Astrocyte (in vitro differentiated cells and primary cell): ENCODE data around the gene QSER1. TPM values are rescaled to one million over a fixed set of nuclear protein-coding genes. Genes with fewer than 3 reads are reported as not detected.
A peak's percentile ranks its signal among the peaks of the same experiment; 100 is the strongest.

ENCODE experiments used
- DNase-seq: peaks from one replicate; pipeline ENCODE4 v3.0.0-alpha.2; 2010; ENCODE audit warnings: low read depth
- FAIRE-seq: peaks from 2 replicates; lab custom pipeline; 2011; peaks lifted over from hg19 to GRCh38; lab: Jason Lieb, UNC
- H2AFZ ChIP-seq: 2 replicates; pipeline ENCODE4 v1.6.0; 2012; ENCODE audit warnings: low read depth, low read length, inconsistent platforms
- H3K27ac ChIP-seq: 2 replicates; pipeline ENCODE4 v1.5.1; 2011; ENCODE audit warnings: low read depth, low read length, inconsistent platforms
- H3K27me3 ChIP-seq: 2 replicates; pipeline ENCODE4 v1.6.0; 2011; ENCODE audit warnings: low read length, inconsistent platforms; ENCODE audit not compliant: insufficient read depth
- H3K36me3 ChIP-seq: 2 replicates; pipeline ENCODE4 v1.5.1; 2011; ENCODE audit warnings: low read length, inconsistent platforms; ENCODE audit not compliant: insufficient read depth
- H3K4me1 ChIP-seq: 2 replicates; pipeline ENCODE4 v1.5.1; 2011; ENCODE audit warnings: low read length, inconsistent platforms; ENCODE audit not compliant: insufficient read depth
- H3K4me2 ChIP-seq: 2 replicates; pipeline ENCODE4 v1.6.0; 2012; ENCODE audit warnings: low read length, inconsistent platforms
- H3K4me3 ChIP-seq: 2 replicates; pipeline ENCODE4 v1.5.1; 2011; ENCODE audit warnings: low read depth, mild to moderate bottlenecking, low read length, inconsistent platforms; ENCODE audit not compliant: insufficient read depth
- H3K79me2 ChIP-seq: 2 replicates; pipeline ENCODE4 v1.6.0; 2012; ENCODE audit warnings: mild to moderate bottlenecking, low read length, inconsistent platforms; ENCODE audit not compliant: insufficient read depth
- H3K9ac ChIP-seq: 2 replicates; pipeline ENCODE4 v1.6.0; 2012; ENCODE audit warnings: mild to moderate bottlenecking, low read length, inconsistent platforms
- H3K9me3 ChIP-seq: 2 replicates; pipeline ENCODE4 v1.5.1; 2012; ENCODE audit warnings: low read depth, mild to moderate bottlenecking, low read length, inconsistent platforms; ENCODE audit not compliant: insufficient read depth
- H4K20me1 ChIP-seq: 2 replicates; pipeline ENCODE4 v1.6.0; 2012; ENCODE audit warnings: low read length, inconsistent platforms; ENCODE audit not compliant: insufficient read depth
- H3K27ac Mint-ChIP-seq: one replicate; pipeline ENCODE4 v1.8.0; 2021; ENCODE audit warnings: mild to moderate bottlenecking, mixed read lengths; ENCODE audit not compliant: unreplicated experiment
- H3K27me3 Mint-ChIP-seq: one replicate; pipeline ENCODE4 v1.8.0; 2021; ENCODE audit warnings: low read depth, mixed read lengths; ENCODE audit not compliant: unreplicated experiment
- H3K36me3 Mint-ChIP-seq: one replicate; pipeline ENCODE4 v1.8.0; 2021; ENCODE audit warnings: low read depth, mixed read lengths; ENCODE audit not compliant: unreplicated experiment
- H3K4me1 Mint-ChIP-seq: one replicate; pipeline ENCODE4 v1.8.0; 2021; ENCODE audit warnings: low read depth, mixed read lengths; ENCODE audit not compliant: unreplicated experiment
- H3K4me3 Mint-ChIP-seq: one replicate; pipeline ENCODE4 v1.8.0; 2021; ENCODE audit warnings: mild to moderate bottlenecking, moderate library complexity, mixed read lengths; ENCODE audit not compliant: unreplicated experiment
- H3K9me3 Mint-ChIP-seq: one replicate; pipeline ENCODE4 v1.8.0; 2021; ENCODE audit warnings: mild to moderate bottlenecking, mixed read lengths; ENCODE audit not compliant: unreplicated experiment
- EZH2 ChIP-seq: IDR thresholded peaks from 2 replicates; pipeline ENCODE4 v1.6.1; 2012; ENCODE audit warnings: mild to moderate bottlenecking, low read length, inconsistent platforms; ENCODE audit not compliant: insufficient read depth
- total RNA-seq: library from RNA; stranded (reverse); gene quantifications from 2 replicates; pipeline ENCODE4 v1.2.1, GENCODE V29; 2021
- TF ChIP-seq, protein P1 (sequence below): IDR thresholded peaks from 2 replicates; pipeline ENCODE4 v1.5.1; 2011; ENCODE audit warnings: low read depth, mild to moderate bottlenecking, inconsistent platforms, low read length, moderate library complexity; ENCODE audit not compliant: insufficient read depth

The QSER1 gene
- total RNA-seq, 1 donor from 2014 or later = 35.7 TPM

DNA sequence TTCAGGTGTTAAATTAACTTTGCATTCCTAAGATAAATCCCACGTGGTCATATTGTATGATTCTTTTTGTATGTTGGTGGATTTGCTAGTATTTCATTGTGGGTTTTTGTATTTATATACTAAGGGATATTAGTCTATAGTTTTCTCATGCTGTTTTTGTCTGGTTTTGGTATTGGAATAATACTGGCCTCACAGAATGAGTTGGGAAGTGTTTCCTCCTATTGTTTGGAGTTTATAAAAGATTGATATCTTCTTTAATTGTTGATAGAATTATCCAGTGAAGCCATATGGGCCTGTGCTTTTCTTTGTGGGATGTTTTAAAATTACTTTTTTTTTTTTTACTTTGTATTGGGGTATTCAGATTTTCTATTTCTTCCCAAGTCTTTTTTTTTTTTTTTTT, 59.8 kb downstream of the QSER1 start:
- Histone ChIP-seq H3K27ac (no peak overlapping the region), H3K4me3 (no peak overlapping the region), H3K36me3 (peaks cover 6% of the 10 kb centered on the region), H3K79me2 (peaks cover 24% of the 10 kb centered on the region), H3K9me3 (no peaks in the 10 kb centered on the region), H3K4me1 (no peaks in the 10 kb centered on the region), H3K27me3 (no peaks in the 10 kb centered on the region), H3K4me2 (no peak overlapping the region), H2AFZ (no peak overlapping the region), H3K9ac (no peak overlapping the region), H4K20me1 (no peaks in the 10 kb centered on the region)
- TF ChIP-seq, protein P1, sequence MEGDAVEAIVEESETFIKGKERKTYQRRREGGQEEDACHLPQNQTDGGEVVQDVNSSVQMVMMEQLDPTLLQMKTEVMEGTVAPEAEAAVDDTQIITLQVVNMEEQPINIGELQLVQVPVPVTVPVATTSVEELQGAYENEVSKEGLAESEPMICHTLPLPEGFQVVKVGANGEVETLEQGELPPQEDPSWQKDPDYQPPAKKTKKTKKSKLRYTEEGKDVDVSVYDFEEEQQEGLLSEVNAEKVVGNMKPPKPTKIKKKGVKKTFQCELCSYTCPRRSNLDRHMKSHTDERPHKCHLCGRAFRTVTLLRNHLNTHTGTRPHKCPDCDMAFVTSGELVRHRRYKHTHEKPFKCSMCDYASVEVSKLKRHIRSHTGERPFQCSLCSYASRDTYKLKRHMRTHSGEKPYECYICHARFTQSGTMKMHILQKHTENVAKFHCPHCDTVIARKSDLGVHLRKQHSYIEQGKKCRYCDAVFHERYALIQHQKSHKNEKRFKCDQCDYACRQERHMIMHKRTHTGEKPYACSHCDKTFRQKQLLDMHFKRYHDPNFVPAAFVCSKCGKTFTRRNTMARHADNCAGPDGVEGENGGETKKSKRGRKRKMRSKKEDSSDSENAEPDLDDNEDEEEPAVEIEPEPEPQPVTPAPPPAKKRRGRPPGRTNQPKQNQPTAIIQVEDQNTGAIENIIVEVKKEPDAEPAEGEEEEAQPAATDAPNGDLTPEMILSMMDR = no peak
- no peak for TF ChIP-seq EZH2
- peaks cover 6% of the 10 kb centered on the region for H3K36me3 Mint-ChIP-seq
- FAIRE-seq = no peak
- no peaks in the 10 kb centered on the region for H3K9me3 Mint-ChIP-seq
- H3K4me3 Mint-ChIP-seq = no peak overlapping the region
- no peak for DNase-seq
- H3K27ac Mint-ChIP-seq = no peak overlapping the region
- H3K4me1 Mint-ChIP-seq = no peaks in the 10 kb centered on the region
- H3K27me3 Mint-ChIP-seq = no peaks in the 10 kb centered on the region

DNA sequence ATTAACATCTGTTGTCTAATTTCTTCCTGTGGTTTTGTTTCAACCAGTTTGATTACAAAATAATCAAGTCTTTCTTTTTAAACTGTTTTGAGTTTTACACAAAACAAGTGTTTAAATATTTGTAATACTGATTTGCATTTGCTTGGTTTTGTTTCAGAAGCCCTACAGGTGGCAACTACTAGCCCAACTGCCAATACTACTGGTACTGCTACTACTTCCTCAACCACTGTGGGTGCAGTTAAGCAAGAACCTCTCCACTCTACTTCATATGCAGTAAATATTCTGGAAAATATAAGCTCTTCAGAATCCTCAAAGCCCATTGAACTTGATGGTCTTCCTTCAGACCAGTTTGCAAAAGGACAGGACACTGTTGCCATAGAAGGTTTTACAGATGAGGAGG, 61.1 kb downstream of the QSER1 start:
- Histone ChIP-seq H3K27me3 (no peaks in the 10 kb centered on the region), H3K79me2 (peaks cover 22% of the 10 kb centered on the region), H2AFZ (no peak overlapping the region), H3K9me3 (no peaks in the 10 kb centered on the region), H3K4me2 (no peak overlapping the region), H3K4me3 (no peak overlapping the region), H3K9ac (no peak overlapping the region), H4K20me1 (no peaks in the 10 kb centered on the region), H3K36me3 (peaks cover 12% of the 10 kb centered on the region), H3K27ac (no peak overlapping the region), H3K4me1 (no peaks in the 10 kb centered on the region)
- no peak overlapping the region for H3K4me3 Mint-ChIP-seq
- no peak overlapping the region for H3K27ac Mint-ChIP-seq
- H3K4me1 Mint-ChIP-seq = peaks cover 1% of the 10 kb centered on the region
- H3K27me3 Mint-ChIP-seq = no peaks in the 10 kb centered on the region
- no peak for TF ChIP-seq EZH2
- TF ChIP-seq, protein P1 = no peak
- DNase-seq (no peak), FAIRE-seq (no peak)
- H3K9me3 Mint-ChIP-seq = no peaks in the 10 kb centered on the region
- peaks cover 3% of the 10 kb centered on the region for H3K36me3 Mint-ChIP-seq

DNA sequence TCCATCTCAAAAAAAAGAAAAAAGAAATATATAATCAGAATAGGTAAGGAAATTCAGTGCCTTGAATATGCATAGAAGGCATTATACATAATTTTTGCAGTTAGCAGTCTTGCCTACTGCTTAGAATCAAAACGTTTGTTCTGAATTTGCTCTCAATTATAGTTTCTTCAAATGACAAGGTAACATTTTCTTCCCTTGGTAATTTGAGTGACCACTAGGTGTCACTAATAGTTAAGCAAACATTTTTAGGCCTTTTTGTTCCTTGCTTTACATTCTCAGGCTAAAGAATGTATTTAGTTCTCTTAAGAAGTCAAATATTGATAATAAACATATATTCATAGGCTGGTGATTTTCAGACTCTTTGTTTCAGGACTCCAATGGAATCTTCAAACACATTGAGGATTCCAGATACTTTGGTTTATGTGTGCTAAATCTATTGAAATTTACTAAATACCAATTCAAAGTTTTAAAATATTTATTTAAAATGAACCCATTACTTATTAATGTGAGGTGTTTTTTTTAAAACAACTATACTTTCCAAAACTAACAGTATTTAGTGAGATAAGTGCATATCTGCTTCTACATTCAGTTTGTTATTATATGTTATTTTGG, 68.0 kb downstream of the QSER1 start:
- no peaks in the 10 kb centered on the region for H3K27me3 ChIP-seq
- no peaks in the 10 kb centered on the region for H3K9me3 ChIP-seq
- no peak overlapping the region for H3K4me3 Mint-ChIP-seq
- FAIRE-seq (no peak), DNase-seq (peak; percentile 31)
- H3K27me3 Mint-ChIP-seq = no peaks in the 10 kb centered on the region
- TF ChIP-seq, protein P1 = peak; percentile 68
- no peak for TF ChIP-seq EZH2
- H3K27ac ChIP-seq = no peak overlapping the region
- no peak overlapping the region for H3K27ac Mint-ChIP-seq
- no peak overlapping the region for H3K4me2 ChIP-seq
- peaks cover 8% of the 10 kb centered on the region for H3K36me3 ChIP-seq
- no peak overlapping the region for H3K4me3 ChIP-seq
- H2AFZ ChIP-seq = no peak overlapping the region
- no peaks in the 10 kb centered on the region for H3K4me1 ChIP-seq
- H3K9me3 Mint-ChIP-seq = no peaks in the 10 kb centered on the region
- H3K79me2 ChIP-seq = no peaks in the 10 kb centered on the region
- peaks cover 6% of the 10 kb centered on the region for H3K4me1 Mint-ChIP-seq
- H3K36me3 Mint-ChIP-seq = peaks cover 9% of the 10 kb centered on the region
- no peak overlapping the region for H3K9ac ChIP-seq
- H4K20me1 ChIP-seq = no peaks in the 10 kb centered on the region
